WTC11 (cell line): ENCODE measurements around the gene KRT86. TPM values are rescaled to one million over a fixed set of nuclear protein-coding genes. Genes with fewer than 3 reads are reported as not detected.

Source experiments
- ATAC-seq: fragments of 200-7000 bp; cut with Tn5 transposase; 2 replicates; pipeline ENCODE4 v1.10.0; 2021; ENCODE audit warnings: mild to moderate bottlenecking, moderate library complexity
- CTCF ChIA-PET: fragments of 300-600 bp; sonication (Branson Sonifier 250); formaldehyde crosslinking; loops from one replicate; lab custom pipeline; 2021; ENCODE audit warnings: antibody characterized with exemption; lab: Charles Lee
- POLR2A ChIA-PET: fragments of 350-600 bp; sonication (Branson Sonifier 250); formaldehyde crosslinking; loops from one replicate; lab custom pipeline; 2021; ENCODE audit warnings: antibody characterized with exemption; lab: Charles Lee
- DNase-seq: peaks from one replicate; pipeline ENCODE4 v3.0.0; 2021; ENCODE audit warnings: low spot score
- H3K27ac Mint-ChIP-seq: 2 replicates; pipeline ENCODE4 v1.8.0; 2021; ENCODE audit warnings: mixed read lengths
- H3K27me3 Mint-ChIP-seq: 2 replicates; pipeline ENCODE4 v1.8.0; 2021; ENCODE audit warnings: low read depth, mild to moderate bottlenecking, moderate library complexity, mixed read lengths
- H3K36me3 Mint-ChIP-seq: 2 replicates; pipeline ENCODE4 v1.8.0; 2021; ENCODE audit warnings: mixed read lengths
- H3K4me1 Mint-ChIP-seq: 2 replicates; pipeline ENCODE4 v1.8.0; 2022; ENCODE audit warnings: mixed read lengths
- H3K4me3 Mint-ChIP-seq: 2 replicates; pipeline ENCODE4 v1.8.0; 2021; ENCODE audit warnings: mild to moderate bottlenecking, moderate library complexity, mixed read lengths
- H3K9me3 Mint-ChIP-seq: 2 replicates; pipeline ENCODE4 v1.8.0; 2021; ENCODE audit warnings: mixed read lengths
- AFF4 ChIP-seq: sonication (generic); formaldehyde crosslinking; IDR thresholded peaks from 2 replicates; pipeline ENCODE4 v1.8.1; 2023; ENCODE audit warnings: mild to moderate bottlenecking, missing genetic modification reagents, borderline replicate concordance
- ATF6 ChIP-seq: sonication (generic); formaldehyde crosslinking; IDR thresholded peaks from 2 replicates; pipeline ENCODE4 v1.8.1; 2023; ENCODE audit warnings: mild to moderate bottlenecking, missing genetic modification reagents
- CDX4 ChIP-seq: fragments of 250-450 bp; sonication (Bioruptor Pico); IDR thresholded peaks from 2 replicates; pipeline ENCODE4 v1.9.0; 2021; ENCODE audit warnings: moderate library complexity, mild to moderate bottlenecking, inconsistent platforms, borderline replicate concordance
- CREB1 ChIP-seq: sonication (generic); formaldehyde crosslinking; IDR thresholded peaks from 2 replicates; pipeline ENCODE4 v1.8.0; 2023; ENCODE audit warnings: mild to moderate bottlenecking, missing genetic modification reagents
- CTCF ChIP-seq: fragments of 200-600 bp; IDR thresholded peaks from 2 replicates; pipeline ENCODE4 v1.8.0; 2022; ENCODE audit warnings: antibody characterized with exemption
- ESRRA ChIP-seq: sonication (generic); formaldehyde crosslinking; IDR thresholded peaks from 2 replicates; pipeline ENCODE4 v1.8.1; 2022; ENCODE audit warnings: mild to moderate bottlenecking, missing genetic modification reagents, borderline replicate concordance
- FOXP1 ChIP-seq: sonication (generic); formaldehyde crosslinking; IDR thresholded peaks from 2 replicates; pipeline ENCODE4 v1.8.0; 2022; ENCODE audit warnings: missing genetic modification reagents, mild to moderate bottlenecking, moderate library complexity, borderline replicate concordance
- FOXP4 ChIP-seq: sonication (generic); formaldehyde crosslinking; IDR thresholded peaks from 2 replicates; pipeline ENCODE4 v1.8.0; 2022; ENCODE audit warnings: mild to moderate bottlenecking, missing genetic modification reagents
- GRHL2 ChIP-seq: fragments of 250-450 bp; sonication (Bioruptor Pico); IDR thresholded peaks from 2 replicates; pipeline ENCODE4 v1.8.0; 2022; ENCODE audit warnings: mild to moderate bottlenecking, moderate library complexity; ENCODE audit not compliant: insufficient replicate concordance, severe bottlenecking
- HMGA2 ChIP-seq: fragments of 250-450 bp; sonication (Bioruptor Pico); IDR thresholded peaks from 2 replicates; pipeline ENCODE4 v1.4.0; 2021; ENCODE audit warnings: mild to moderate bottlenecking, moderate library complexity
- NFYB ChIP-seq: sonication (generic); formaldehyde crosslinking; conservative IDR thresholded peaks from 2 replicates; pipeline ENCODE4 v1.8.0; 2022; ENCODE audit warnings: low read depth, missing genetic modification reagents
- SMAD4 ChIP-seq: sonication (generic); formaldehyde crosslinking; IDR thresholded peaks from 2 replicates; pipeline ENCODE4 v1.8.0; 2022; ENCODE audit warnings: mild to moderate bottlenecking, missing genetic modification reagents
- SP1 ChIP-seq: sonication (generic); formaldehyde crosslinking; conservative IDR thresholded peaks from 2 replicates; pipeline ENCODE4 v1.8.1; 2022; ENCODE audit warnings: missing genetic modification reagents
- USF2 ChIP-seq: sonication (generic); formaldehyde crosslinking; IDR thresholded peaks from 2 replicates; pipeline ENCODE4 v1.8.1; 2023; ENCODE audit warnings: mild to moderate bottlenecking, missing genetic modification reagents, moderate library complexity
- ZMAT4 ChIP-seq: fragments of 250-450 bp; sonication (Bioruptor Pico); IDR thresholded peaks from 2 replicates; pipeline ENCODE4 v1.9.0; 2021; ENCODE audit warnings: mild to moderate bottlenecking
- ZNF416 ChIP-seq: fragments of 250-450 bp; sonication (Bioruptor Pico); IDR thresholded peaks from 2 replicates; pipeline ENCODE4 v1.9.0; 2021; ENCODE audit warnings: mild to moderate bottlenecking, inconsistent platforms
- ZNF423 ChIP-seq: fragments of 250-450 bp; sonication (Bioruptor Pico); IDR thresholded peaks from 2 replicates; pipeline ENCODE4 v2.1.2; 2022; ENCODE audit warnings: mild to moderate bottlenecking, moderate library complexity
- ZNF532 ChIP-seq: fragments of 250-450 bp; sonication (Bioruptor Pico); IDR thresholded peaks from 2 replicates; pipeline ENCODE4 v1.9.0; 2021; ENCODE audit warnings: mild to moderate bottlenecking, borderline replicate concordance
- total RNA-seq: library from RNA; stranded (reverse); gene quantifications from 3 replicates; pipeline ENCODE4 v1.2.3, GENCODE V29; 2021

KRT86 gene
- total RNA-seq, 1 experiment from 2014 or later: 0.11 TPM

GRCh38 chr12:52313461-52313860 lies 39.0 kb downstream of the KRT86 start (continued):
- no peak for TF ChIP-seq CDX4 (CRISPR knock-in tag)
- no peak for TF ChIP-seq GRHL2 (CRISPR knock-in tag)

- H3K27me3 Mint-ChIP-seq: peaks cover 26% of the 10 kb centered on the region
- H3K36me3 Mint-ChIP-seq: no peaks in the 10 kb centered on the region
- ATAC-seq (no peak), DNase-seq (no peak)
- peaks cover 5% of the 10 kb centered on the region for H3K4me1 Mint-ChIP-seq
- H3K9me3 Mint-ChIP-seq: no peaks in the 10 kb centered on the region
- H3K27ac Mint-ChIP-seq: no peak overlapping the region
- ChIA-PET POLR2A (no interaction called here), CTCF (interaction anchor here (1.2 to 2.9 kb wide), 3 partner anchors 35 to 92 kb away, joined by 3 to 21 read pairs (median 4); no protein-coding TSS in a partner anchor)
- no peak overlapping the region for H3K4me3 Mint-ChIP-seq
- TF ChIP-seq ZMAT4 (CRISPR knock-in tag) (no peak), USF2 (CRISPR knock-in tag) (no peak), CTCF (no peak), FOXP1 (CRISPR knock-in tag) (no peak), ESRRA (CRISPR knock-in tag) (no peak), HMGA2 (CRISPR knock-in tag) (no peak), CREB1 (CRISPR knock-in tag) (no peak), NFYB (CRISPR knock-in tag) (no peak), SP1 (no peak), FOXP4 (CRISPR knock-in tag) (no peak), ZNF416 (CRISPR knock-in tag) (no peak), ATF6 (CRISPR knock-in tag) (no peak), ZNF423 (no peak), SMAD4 (CRISPR knock-in tag) (no peak), ZNF532 (CRISPR knock-in tag) (no peak), AFF4 (CRISPR knock-in tag) (no peak)
Measured at GRCh38 chr12:52313926-52314325, 39.5 kb downstream of the KRT86 start.
